Endodermal cell (in vitro differentiated cells): Measurements from ENCODE around the gene C1orf198. TPM values are rescaled to one million over a fixed set of nuclear protein-coding genes. Genes with fewer than 3 reads are reported as not detected.

Experiments used
- DNase-seq: peaks from one replicate; pipeline ENCODE4 v3.0.0-alpha.2; 2017
- H3K27ac ChIP-seq: 2 replicates; pipeline ENCODE4 v1.5.1; 2013; ENCODE audit warnings: mild to moderate bottlenecking, low read depth, low read length, moderate library complexity
- H3K27me3 ChIP-seq: 2 replicates; pipeline ENCODE4 v1.6.1; 2013; ENCODE audit warnings: mild to moderate bottlenecking, low read length, moderate library complexity; ENCODE audit not compliant: insufficient read depth, control insufficient read depth, poor library complexity, severe bottlenecking
- H3K36me3 ChIP-seq: 2 replicates; pipeline ENCODE4 v1.7.0; 2013; ENCODE audit warnings: mild to moderate bottlenecking, low read length, moderate library complexity; ENCODE audit not compliant: control insufficient read depth, insufficient read depth
- H3K4me1 ChIP-seq: one replicate; pipeline ENCODE4 v1.7.0; 2013; ENCODE audit warnings: low read length; ENCODE audit not compliant: control insufficient read depth, insufficient read depth
- H3K4me3 ChIP-seq: 2 replicates; pipeline ENCODE4 v1.5.1; 2013; ENCODE audit warnings: mild to moderate bottlenecking, low read length, moderate library complexity
- H3K9ac ChIP-seq: 2 replicates; pipeline ENCODE4 v1.6.1; 2013; ENCODE audit warnings: mild to moderate bottlenecking, low read length, moderate library complexity; ENCODE audit not compliant: poor library complexity, severe bottlenecking; ENCODE audit errors: extremely low read depth
- H3K9me3 ChIP-seq: 2 replicates; pipeline ENCODE4 v1.6.1; 2013; ENCODE audit warnings: mild to moderate bottlenecking, low read length, moderate library complexity; ENCODE audit not compliant: control insufficient read depth
- H3K27ac Mint-ChIP-seq: 2 replicates; pipeline ENCODE4 v1.8.0; 2020; ENCODE audit warnings: mixed read lengths
- H3K27me3 Mint-ChIP-seq: 2 replicates; pipeline ENCODE4 v1.8.0; 2021; ENCODE audit warnings: mild to moderate bottlenecking, mixed read lengths; ENCODE audit not compliant: insufficient read depth
- H3K36me3 Mint-ChIP-seq: 2 replicates; pipeline ENCODE4 v1.8.0; 2020; ENCODE audit warnings: low read depth, mixed read lengths
- H3K4me1 Mint-ChIP-seq: 2 replicates; pipeline ENCODE4 v1.8.0; 2020; ENCODE audit warnings: mixed read lengths
- H3K4me3 Mint-ChIP-seq: 2 replicates; pipeline ENCODE4 v1.8.0; 2020; ENCODE audit warnings: mild to moderate bottlenecking, moderate library complexity, mixed read lengths
- H3K9me3 Mint-ChIP-seq: 2 replicates; pipeline ENCODE4 v1.8.0; 2020; ENCODE audit warnings: mild to moderate bottlenecking, mixed read lengths
- CTCF ChIP-seq: fragments of 200-600 bp; sonication (generic); conservative IDR thresholded peaks from 2 replicates; pipeline ENCODE4 v1.5.0; 2021; ENCODE audit warnings: antibody characterized with exemption, mild to moderate bottlenecking
- WGBS, 2 experiments: methylation state at CpG; one replicate each; pipeline versions ENCODE4 v1.1.5 to v1.1.7; 2013; ENCODE audit warnings: missing lambda C conversion rate in 2 of 2, mixed read lengths in 1 of 2; ENCODE audit not compliant: insufficient coverage in 1 of 2, insufficient read length in 1 of 2; 5-methylcytosine and 5-hydroxymethylcytosine counted together
- total RNA-seq, 2 donors: library from RNA; stranded (reverse); fragmentation: NEBNext Ultra II Directional in 1 of 2; extraction: Animal tissue kit (Norgen Biotek cat#: 25700) in 1 of 2; gene quantifications; 2 replicates in 1 of 2; 3 replicates in 1 of 2; pipeline ENCODE4 v1.2.1, GENCODE V29; 2021

Gene C1orf198
- total RNA-seq, 2 donors from 2014 or later, result 37.5 to 44.8 TPM

- no peak for TF ChIP-seq CTCF
- peaks cover 3% of the 10 kb centered on the region for H3K4me1 ChIP-seq
- H3K9ac ChIP-seq, result no peak overlapping the region
- H3K27me3 ChIP-seq, result no peaks in the 10 kb centered on the region
- Mint-ChIP-seq H3K4me3 (no peak overlapping the region), H3K36me3 (peaks cover 27% of the 10 kb centered on the region), H3K9me3 (no peaks in the 10 kb centered on the region), H3K4me1 (peaks cover 28% of the 10 kb centered on the region), H3K27me3 (no peaks in the 10 kb centered on the region), H3K27ac (no peak overlapping the region)
- H3K36me3 ChIP-seq, result peaks cover 23% of the 10 kb centered on the region
- DNase-seq, result no peak
- H3K4me3 ChIP-seq, result no peak overlapping the region
- H3K9me3 ChIP-seq, result no peaks in the 10 kb centered on the region
- WGBS, 2 experiments, result 67 to 84% methylated on average over 9 to 12 of the region's 12 CpGs
- H3K27ac ChIP-seq, result peak overlapping the region; percentile 86
These were observed 9.2 kb downstream of the C1orf198 start for GRCh38 chr1:230858918-230859729.

- H3K27me3 Mint-ChIP-seq, result no peaks in the 10 kb centered on the region
- TF ChIP-seq CTCF, result no peak
- peaks cover 35% of the 10 kb centered on the region for H3K36me3 Mint-ChIP-seq
- no peak overlapping the region for H3K27ac Mint-ChIP-seq
- Histone ChIP-seq H3K4me3 (no peak overlapping the region), H3K27ac (peak overlapping the region; percentile 86), H3K9me3 (peaks cover 1% of the 10 kb centered on the region), H3K4me1 (peaks cover 3% of the 10 kb centered on the region), H3K9ac (no peak overlapping the region), H3K27me3 (no peaks in the 10 kb centered on the region), H3K36me3 (peaks cover 31% of the 10 kb centered on the region)
- no peak overlapping the region for H3K4me3 Mint-ChIP-seq
- DNase-seq, result no peak
- H3K9me3 Mint-ChIP-seq, result no peaks in the 10 kb centered on the region
- peaks cover 25% of the 10 kb centered on the region for H3K4me1 Mint-ChIP-seq
- 94% methylated on average over 2 to 6 of the region's 7 CpGs for WGBS, 2 experiments
These were observed 10.0 kb downstream of the C1orf198 start for GRCh38 chr1:230858236-230858820.

GRCh38 chr1:230857822-230858221 is 10.5 kb downstream of the C1orf198 start:
- peaks cover 40% of the 10 kb centered on the region for H3K36me3 Mint-ChIP-seq
- H3K36me3 ChIP-seq, result peaks cover 36% of the 10 kb centered on the region
- peaks cover 25% of the 10 kb centered on the region for H3K4me1 Mint-ChIP-seq
- no peak overlapping the region for H3K4me3 Mint-ChIP-seq
- no peak overlapping the region for H3K4me3 ChIP-seq
- 60 to 89% methylated on average over 1 of the region's 1 CpG for WGBS, 2 experiments
- DNase-seq, result no peak
- TF ChIP-seq CTCF, result no peak
- H3K27ac Mint-ChIP-seq, result no peak overlapping the region
- H3K27ac ChIP-seq, result peak overlapping the region; percentile 86
- peaks cover 3% of the 10 kb centered on the region for H3K9me3 Mint-ChIP-seq
- no peaks in the 10 kb centered on the region for H3K27me3 Mint-ChIP-seq
- peaks cover 3% of the 10 kb centered on the region for H3K4me1 ChIP-seq
- H3K27me3 ChIP-seq, result no peaks in the 10 kb centered on the region
- no peak overlapping the region for H3K9ac ChIP-seq
- peaks cover 6% of the 10 kb centered on the region for H3K9me3 ChIP-seq
